Measurements from ENCODE around the gene PLCL2.

The PLCL2 gene

DNA sequence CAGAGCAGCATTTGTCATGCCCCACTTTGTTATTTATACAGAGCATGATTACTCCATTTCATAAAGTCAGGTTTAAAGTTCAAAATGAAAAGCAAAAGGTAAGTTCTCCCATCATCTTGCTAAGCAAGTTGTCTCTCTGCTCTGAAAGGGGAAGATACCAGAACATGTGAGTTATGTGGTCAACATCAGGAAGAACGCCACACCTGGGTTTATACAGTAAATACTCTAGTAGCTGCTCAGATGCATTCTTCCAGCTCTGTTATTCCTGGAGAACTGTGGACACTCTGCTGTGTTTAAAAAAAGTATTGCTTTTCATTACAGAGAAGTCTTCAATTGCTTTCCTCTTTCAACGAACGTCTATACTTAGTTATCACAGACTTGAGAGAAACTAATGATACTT, 145.7 kb downstream of the PLCL2 start:
- Histone ChIP-seq H3K4me3 (ENCODE audit: low read depth, low read length) (no peak overlapping the region), H3K27ac (no peak overlapping the region), H3K36me3 (replicated peaks) (no peaks in the 10 kb centered on the region), H3K27me3 (replicated peaks) (no peaks in the 10 kb centered on the region)
- DNase-seq = no peak
- in situ Hi-C loops (cut with HindIII; ENCODE audit: low pct_ligation_motif_present, low sequenced_read_pairs) = no loop called here
- TF ChIP-seq, protein P1, sequence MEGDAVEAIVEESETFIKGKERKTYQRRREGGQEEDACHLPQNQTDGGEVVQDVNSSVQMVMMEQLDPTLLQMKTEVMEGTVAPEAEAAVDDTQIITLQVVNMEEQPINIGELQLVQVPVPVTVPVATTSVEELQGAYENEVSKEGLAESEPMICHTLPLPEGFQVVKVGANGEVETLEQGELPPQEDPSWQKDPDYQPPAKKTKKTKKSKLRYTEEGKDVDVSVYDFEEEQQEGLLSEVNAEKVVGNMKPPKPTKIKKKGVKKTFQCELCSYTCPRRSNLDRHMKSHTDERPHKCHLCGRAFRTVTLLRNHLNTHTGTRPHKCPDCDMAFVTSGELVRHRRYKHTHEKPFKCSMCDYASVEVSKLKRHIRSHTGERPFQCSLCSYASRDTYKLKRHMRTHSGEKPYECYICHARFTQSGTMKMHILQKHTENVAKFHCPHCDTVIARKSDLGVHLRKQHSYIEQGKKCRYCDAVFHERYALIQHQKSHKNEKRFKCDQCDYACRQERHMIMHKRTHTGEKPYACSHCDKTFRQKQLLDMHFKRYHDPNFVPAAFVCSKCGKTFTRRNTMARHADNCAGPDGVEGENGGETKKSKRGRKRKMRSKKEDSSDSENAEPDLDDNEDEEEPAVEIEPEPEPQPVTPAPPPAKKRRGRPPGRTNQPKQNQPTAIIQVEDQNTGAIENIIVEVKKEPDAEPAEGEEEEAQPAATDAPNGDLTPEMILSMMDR (IDR thresholded peaks at IDR 0.05; ENCODE audit: low read depth, low read length, missing control alignments) = no peak

DNA sequence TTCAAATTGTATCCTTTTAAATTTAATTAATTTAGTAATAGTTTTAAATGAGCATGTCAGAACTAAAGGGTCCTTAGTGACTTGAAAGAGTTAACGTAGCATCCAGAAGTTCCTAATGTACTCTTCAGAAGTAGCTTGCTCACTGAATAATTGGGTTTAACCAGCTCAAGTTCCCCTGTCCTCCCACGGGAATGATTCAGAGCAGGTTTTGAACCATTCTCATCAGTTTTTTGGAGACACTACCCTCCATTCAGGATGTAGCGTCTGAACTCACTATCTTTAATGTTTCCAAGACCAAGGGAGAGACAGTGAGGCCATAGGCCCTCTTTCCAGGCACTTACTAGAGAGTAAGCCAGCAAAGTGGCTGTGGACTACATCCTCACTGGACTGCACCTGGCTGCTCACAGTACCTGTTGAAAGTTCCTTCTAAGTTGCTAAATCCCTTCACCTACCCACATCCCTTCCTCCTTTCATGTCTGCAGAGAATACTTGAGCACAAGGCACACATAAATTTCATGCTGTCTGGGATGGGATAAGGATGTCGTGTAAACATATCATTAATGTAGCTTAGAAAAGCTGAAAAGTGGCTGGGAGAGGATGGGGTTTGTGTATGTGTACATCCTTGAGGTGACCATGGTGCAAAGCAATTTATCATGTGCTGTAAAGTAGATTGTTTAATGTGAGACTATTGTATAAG, 146.3 kb downstream of the PLCL2 start:
- TF ChIP-seq, protein P1 (IDR thresholded peaks at IDR 0.05; ENCODE audit: low read depth, low read length, missing control alignments) = no peak
- H3K4me3 ChIP-seq (ENCODE audit: low read depth, low read length) = no peak overlapping the region
- no peaks in the 10 kb centered on the region for H3K36me3 ChIP-seq (replicated peaks)
- in situ Hi-C loops (cut with HindIII; ENCODE audit: low pct_ligation_motif_present, low sequenced_read_pairs) = no loop called here
- H3K27ac ChIP-seq = no peak overlapping the region
- no peak for DNase-seq
- no peaks in the 10 kb centered on the region for H3K27me3 ChIP-seq (replicated peaks)

DNA sequence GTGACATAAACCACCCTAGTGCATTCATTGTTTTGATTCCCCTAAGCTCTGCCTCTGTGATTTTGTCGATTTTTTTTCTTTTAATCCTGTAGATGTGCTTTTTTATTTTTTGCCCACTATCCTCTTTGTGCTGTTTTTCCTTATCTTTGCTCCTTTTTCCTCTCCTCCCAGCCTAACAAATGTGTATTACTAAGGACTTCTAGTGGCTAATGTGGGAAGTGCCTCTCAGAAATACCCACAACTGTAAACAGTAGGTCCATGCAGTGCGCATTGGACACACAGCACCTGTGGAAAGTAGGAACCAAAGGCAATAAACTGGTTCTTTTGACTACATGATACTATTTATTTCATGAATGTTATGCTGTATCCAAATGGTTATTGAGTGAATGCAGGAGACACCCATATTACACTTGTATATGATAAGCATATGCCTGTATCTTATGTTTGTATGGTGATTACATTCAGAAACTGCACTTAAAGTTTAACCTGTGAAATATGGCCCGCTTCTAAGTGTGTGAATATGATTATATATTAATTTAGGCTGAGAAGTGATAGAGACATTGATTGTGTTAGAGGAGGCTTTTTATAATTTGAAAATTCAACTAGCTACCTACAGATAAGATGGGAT, 147.8 kb downstream of the PLCL2 start:
- Histone ChIP-seq H3K27ac (no peak overlapping the region), H3K36me3 (replicated peaks) (no peaks in the 10 kb centered on the region), H3K27me3 (replicated peaks) (no peaks in the 10 kb centered on the region), H3K4me3 (ENCODE audit: low read depth, low read length) (no peak overlapping the region)
- in situ Hi-C loops (cut with HindIII; ENCODE audit: low pct_ligation_motif_present, low sequenced_read_pairs) = no loop called here
- TF ChIP-seq, protein P1 (IDR thresholded peaks at IDR 0.05; ENCODE audit: low read depth, low read length, missing control alignments) = peak; percentile 79
- DNase-seq = peak; percentile 35

DNA sequence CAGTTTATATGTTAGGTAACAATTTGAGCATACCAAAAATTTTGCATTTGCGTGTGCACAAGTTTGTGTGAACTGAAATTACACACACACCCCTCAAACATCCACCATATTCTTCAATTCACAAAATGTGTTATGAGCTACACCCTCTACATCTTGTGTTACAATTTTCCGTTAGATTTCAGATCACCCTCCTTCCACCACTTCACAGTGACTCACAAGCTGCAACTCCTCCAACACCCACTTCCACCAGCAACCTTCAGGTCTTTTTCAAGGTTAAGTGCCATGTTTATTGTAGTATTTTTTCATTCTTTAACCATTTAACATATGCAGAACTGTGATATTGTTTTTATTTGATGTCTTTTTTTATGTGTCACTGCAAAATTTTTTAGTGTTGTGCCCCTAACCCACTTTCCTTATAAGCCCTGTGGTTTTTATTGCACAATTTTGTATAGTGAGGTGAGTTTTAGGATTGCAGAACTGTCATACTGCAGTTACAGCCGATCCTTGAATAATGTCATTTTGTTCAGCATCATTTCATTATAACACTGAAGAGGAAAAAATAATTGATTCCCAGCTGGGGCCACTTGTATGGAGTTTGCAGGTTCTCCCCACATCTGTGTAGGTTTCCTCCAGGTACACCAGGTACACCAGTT, 148.9 kb downstream of the PLCL2 start:
- DNase-seq = no peak
- no peak overlapping the region for H3K4me3 ChIP-seq (ENCODE audit: low read depth, low read length)
- H3K36me3 ChIP-seq (replicated peaks) = no peaks in the 10 kb centered on the region
- H3K27me3 ChIP-seq (replicated peaks) = no peaks in the 10 kb centered on the region
- TF ChIP-seq, protein P1 (IDR thresholded peaks at IDR 0.05; ENCODE audit: low read depth, low read length, missing control alignments) = no peak
- in situ Hi-C loops (cut with HindIII; ENCODE audit: low pct_ligation_motif_present, low sequenced_read_pairs) = no loop called here
- no peak overlapping the region for H3K27ac ChIP-seq

DNA sequence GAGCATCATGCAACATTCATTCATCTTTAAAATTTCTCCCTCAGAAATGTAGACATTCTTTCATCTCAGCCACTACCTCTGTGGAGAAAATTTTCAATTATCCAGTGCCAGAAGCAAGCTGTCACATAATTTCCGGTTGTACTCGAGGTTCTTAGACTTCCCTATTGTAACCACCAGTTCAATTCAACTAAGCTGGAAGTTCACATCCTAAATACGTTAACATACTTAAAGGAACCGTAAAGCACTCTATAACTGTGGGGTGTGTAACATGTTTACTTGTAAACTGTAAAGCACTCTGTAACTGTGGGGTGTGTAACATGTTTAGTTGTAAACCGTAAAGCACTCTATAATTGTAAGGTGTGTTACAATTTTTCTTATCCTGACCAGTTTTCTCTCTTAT, 150.3 kb downstream of the PLCL2 start:
- H3K36me3 ChIP-seq (replicated peaks) = no peaks in the 10 kb centered on the region
- in situ Hi-C loops (cut with HindIII; ENCODE audit: low pct_ligation_motif_present, low sequenced_read_pairs) = no loop called here
- TF ChIP-seq, protein P1 (IDR thresholded peaks at IDR 0.05; ENCODE audit: low read depth, low read length, missing control alignments) = no peak
- H3K27me3 ChIP-seq (replicated peaks) = no peaks in the 10 kb centered on the region
- DNase-seq = no peak
- no peak overlapping the region for H3K27ac ChIP-seq
- no peak overlapping the region for H3K4me3 ChIP-seq (ENCODE audit: low read depth, low read length)

Data from brain microvascular endothelial cell (primary cell).